ENCODE data around the gene BOK. TPM values are rescaled to one million over a fixed set of nuclear protein-coding genes. Genes with fewer than 3 reads are reported as not detected.

Gene BOK
- total and polyA plus RNA-seq, 9 of the 15 experiments (the other 6 are each of a cell fraction or from before 2014, with no cell fraction given) = 0.03 to 3.3 (median 2.0) TPM; not detected in 1

- Histone ChIP-seq H2AFZ (ENCODE audit: low read depth, low read length) (no peak overlapping the region), H3K4me2 (ENCODE audit: insufficient read depth, low read length) (no peak overlapping the region), H4K20me1 (replicated peaks; ENCODE audit: control insufficient read depth, insufficient read depth, low read length) (no peaks in the 10 kb centered on the region), H3K27me3 (ENCODE audit: control insufficient read depth in 2 of 2, insufficient read depth in 2 of 2, low read length in 2 of 2) (peaks cover 3 to 25% of the 10 kb centered on the region in 2 experiments; a peak in 4 of 5 replicates), H3K4me3 (no peak overlapping the region), H3K9ac (ENCODE audit: insufficient read depth in 1 of 2, low read depth in 2 of 2, low read length in 2 of 2) (no peak overlapping the region; a peak in 1 of 4 replicates), H3K9me3 (replicated peaks; ENCODE audit: control insufficient read depth, insufficient read depth, low read depth, low read length) (no peaks in the 10 kb centered on the region), H3K27ac (ENCODE audit: extremely low read depth, low read depth, low read length) (no peak overlapping the region), H3K4me1 (replicated peaks in 1 of 2; ENCODE audit: control insufficient read depth in 2 of 2, insufficient read depth in 2 of 2, low read length in 2 of 2) (peaks cover 0 to 16% of the 10 kb centered on the region in 2 experiments; a peak in 3 of 5 replicates), H3K79me2 (ENCODE audit: control insufficient read depth, insufficient read depth, low read length) (no peaks in the 10 kb centered on the region), H3K9me1 (ENCODE audit: control insufficient read depth, insufficient read depth, low read length) (no peaks in the 10 kb centered on the region), H3K36me3 (ENCODE audit: control insufficient read depth, insufficient read depth, low read length) (no peaks in the 10 kb centered on the region)
- no TSS peak for BruUV-seq (replicated peaks)
- ChIA-PET CTCF (ENCODE audit: low intra/inter-chr PET ratio) (no interaction called here), POLR2A (interaction anchor here (0.8 kb wide), 1 partner anchor 18 kb away, joined by 6 read pairs; no protein-coding TSS in a partner anchor)
- TF ChIP-seq ZBTB2 (IDR thresholded peaks at IDR 0.05) (no peak), ZNF830 (CRISPR knock-in tag; IDR thresholded peaks at IDR 0.05) (no peak), XRCC3 (IDR thresholded peaks at IDR 0.05) (no peak)
- in situ Hi-C loops (cut with MboI) (no loop called here), intact Hi-C loops (cut with micrococcal nuclease) (no loop called here)
- DNase-seq (ENCODE audit: extremely low read depth in 1 of 4, low spot score in 3 of 4) (peak in 1 of 4 experiments; percentile 2), FAIRE-seq (no peak), ATAC-seq (no peak)
- WGBS (ENCODE audit: insufficient coverage, low coverage, missing lambda C conversion rate) = 12% methylated on average over 20 of the region's 26 CpGs
Observed at GRCh38 chr2:241532733-241533601, 25.6 kb upstream of the BOK start.

All from K562 (cell line).